SU-DHL-6 (cell line): ENCODE measurements around the gene BNC2.

Experiments used
- CTCF ChIP-seq: fragments of 200-600 bp; sonication (generic); IDR thresholded peaks from one replicate; pipeline ENCODE4 v1.5.1; 2017; ENCODE audit warnings: antibody characterized with exemption, mild to moderate bottlenecking, low read length, moderate library complexity; ENCODE audit not compliant: insufficient read depth, poor library complexity, severe bottlenecking
- EZH2phosphoT487 ChIP-seq: fragments of 200-600 bp; sonication (generic), shearing (Covaris generic); conservative IDR thresholded peaks from 2 replicates; pipeline ENCODE4 v1.6.1; 2018; ENCODE audit warnings: mild to moderate bottlenecking, antibody characterized with exemption, low read length, moderate library complexity, mixed read lengths

DNA sequence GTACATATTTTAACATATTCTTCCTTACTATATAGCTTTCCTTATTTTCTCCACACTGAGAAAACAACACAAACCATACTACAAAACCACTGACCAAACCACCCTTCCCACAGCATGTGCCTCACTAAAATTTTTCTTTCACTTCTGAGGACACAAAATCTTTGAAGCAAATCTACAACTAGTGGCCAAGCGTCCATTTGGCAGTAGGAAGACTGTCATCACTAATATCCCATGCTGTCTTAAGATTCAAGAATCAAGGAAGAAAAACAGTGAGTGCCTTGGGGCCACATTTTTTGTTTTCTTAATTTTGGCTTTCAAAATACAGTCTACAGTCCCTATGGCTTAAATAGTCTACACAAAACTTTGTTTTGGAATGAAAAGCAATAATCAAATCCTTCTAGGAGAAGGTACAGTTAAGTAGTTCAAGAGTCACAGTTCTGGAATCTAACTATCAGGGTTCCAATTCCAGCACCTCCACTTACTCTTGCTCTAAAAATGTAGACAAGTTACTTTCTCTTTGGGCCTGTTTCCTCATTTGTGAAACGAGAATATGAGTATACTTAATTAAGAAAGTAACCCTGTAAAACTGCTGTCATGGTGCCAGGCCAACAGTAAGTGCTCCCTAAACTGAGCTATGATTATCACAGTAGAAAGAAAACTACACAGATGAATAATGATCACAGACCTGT lies 227.9 kb downstream of the BNC2 start:
- TF ChIP-seq CTCF, result no peak
- TF ChIP-seq EZH2phosphoT487, result no peak
